Activated CD8-positive, alpha-beta memory T cell treated with anti-CD3 and anti-CD28 coated beads, Interleukin-2, amount 50 U/mL, for 48 hours (primary cell): Measurements from ENCODE around the gene SYT1.

ENCODE experiments used
- DNase-seq: peaks from one replicate; pipeline ENCODE4 v3.0.0-alpha.2; 2020

The SYT1 gene

DNA sequence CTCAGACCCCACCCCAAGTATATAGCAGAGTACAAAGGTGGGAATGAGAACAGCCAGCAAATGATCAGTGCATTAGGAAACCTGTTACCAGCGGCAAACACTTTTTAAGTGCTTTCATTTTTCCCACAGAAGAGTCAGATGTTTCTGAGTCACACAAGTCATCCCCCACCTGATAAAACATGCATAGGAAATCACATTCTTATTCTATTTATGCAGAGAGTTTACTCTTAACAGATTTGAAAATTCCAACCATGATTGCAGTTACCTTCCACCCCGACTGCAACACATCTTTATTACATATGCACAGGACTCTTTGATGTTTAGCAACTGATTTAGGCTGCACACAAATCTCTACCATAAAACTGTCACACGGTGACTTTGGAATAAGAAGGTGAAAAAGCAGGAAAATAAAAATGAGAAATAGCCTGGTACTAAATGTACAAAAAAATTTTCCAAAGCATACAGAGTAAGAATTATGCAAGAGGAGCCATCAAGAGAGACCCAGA lies 589.8 kb downstream of the SYT1 start:
- no peak for DNase-seq

DNA sequence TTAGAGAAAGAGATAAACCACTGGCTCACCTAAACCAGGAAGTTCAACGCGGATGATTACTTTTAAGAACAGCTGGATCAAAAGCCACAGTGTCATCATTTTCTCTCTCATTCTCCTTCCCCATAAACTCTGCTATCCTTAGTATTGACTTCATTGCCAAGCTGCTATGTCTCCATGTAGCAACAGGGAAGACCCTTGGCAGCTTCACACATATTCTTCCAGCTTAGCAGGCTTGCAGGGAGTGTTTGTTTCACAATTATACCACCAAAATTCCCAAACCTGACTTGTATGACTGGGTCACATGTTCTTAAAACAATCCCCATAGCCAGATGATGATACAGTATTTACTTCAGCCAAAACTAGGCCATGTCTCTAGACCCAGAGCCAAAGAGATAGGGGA lies 590.7 kb downstream of the SYT1 start:
- DNase-seq, result no peak

DNA sequence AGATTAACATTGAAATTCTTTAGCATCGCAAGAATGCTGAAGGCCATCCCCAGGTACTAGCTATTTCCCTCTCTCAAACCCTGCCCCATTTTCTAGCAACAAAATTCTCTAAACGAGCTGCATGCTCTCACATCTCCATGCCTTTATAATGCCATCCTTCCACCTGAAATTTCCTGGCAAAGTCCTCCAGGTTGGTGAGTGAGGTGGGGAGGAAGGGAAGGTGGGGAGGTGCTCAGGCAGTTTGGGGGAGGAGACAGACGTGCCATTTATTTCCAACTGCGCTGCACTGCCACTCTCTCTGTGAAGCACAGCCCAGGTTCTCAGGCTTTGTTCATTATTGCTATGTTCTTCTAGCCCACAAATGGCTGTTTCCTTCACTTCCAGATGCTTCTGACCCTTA lies 617.7 kb downstream of the SYT1 start:
- DNase-seq, result no peak

DNA sequence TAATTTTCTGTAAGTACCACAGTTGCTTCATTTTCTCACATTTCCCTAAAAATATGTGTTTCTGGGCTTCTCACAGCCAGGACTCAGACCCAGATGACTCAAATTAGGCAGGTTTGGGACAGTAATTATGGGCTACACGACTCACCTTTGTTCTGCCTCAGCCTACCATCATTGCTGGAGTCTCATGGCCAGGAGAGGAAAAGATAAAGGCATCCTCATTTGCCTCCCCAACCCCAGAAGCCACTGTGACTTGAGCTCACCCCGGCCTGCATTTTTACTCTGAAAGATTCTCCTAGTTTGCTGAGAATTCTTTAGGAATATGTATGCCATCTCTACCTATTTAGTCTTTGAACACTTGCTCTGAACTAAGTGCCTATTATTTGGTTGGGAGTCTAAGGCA lies 618.3 kb downstream of the SYT1 start:
- no peak for DNase-seq

DNA sequence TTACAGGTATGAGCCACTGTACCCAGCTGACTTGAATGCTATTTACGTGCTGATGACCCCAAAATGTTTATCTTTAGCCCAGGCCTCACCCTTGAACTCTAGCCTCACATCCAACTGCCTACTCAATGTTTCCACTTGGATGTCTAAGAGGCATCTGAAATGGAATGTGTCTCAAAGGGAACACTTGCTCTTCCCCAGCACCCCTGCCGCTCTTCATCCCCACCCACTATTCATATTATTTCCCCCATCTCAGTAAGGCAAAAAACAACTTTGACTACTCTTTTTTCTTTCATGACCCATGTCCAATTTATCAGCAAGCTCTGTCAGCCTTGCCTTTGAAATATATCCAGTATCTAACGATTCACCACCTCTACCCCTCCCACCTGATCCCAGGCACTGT lies 621.6 kb downstream of the SYT1 start:
- no peak for DNase-seq

DNA sequence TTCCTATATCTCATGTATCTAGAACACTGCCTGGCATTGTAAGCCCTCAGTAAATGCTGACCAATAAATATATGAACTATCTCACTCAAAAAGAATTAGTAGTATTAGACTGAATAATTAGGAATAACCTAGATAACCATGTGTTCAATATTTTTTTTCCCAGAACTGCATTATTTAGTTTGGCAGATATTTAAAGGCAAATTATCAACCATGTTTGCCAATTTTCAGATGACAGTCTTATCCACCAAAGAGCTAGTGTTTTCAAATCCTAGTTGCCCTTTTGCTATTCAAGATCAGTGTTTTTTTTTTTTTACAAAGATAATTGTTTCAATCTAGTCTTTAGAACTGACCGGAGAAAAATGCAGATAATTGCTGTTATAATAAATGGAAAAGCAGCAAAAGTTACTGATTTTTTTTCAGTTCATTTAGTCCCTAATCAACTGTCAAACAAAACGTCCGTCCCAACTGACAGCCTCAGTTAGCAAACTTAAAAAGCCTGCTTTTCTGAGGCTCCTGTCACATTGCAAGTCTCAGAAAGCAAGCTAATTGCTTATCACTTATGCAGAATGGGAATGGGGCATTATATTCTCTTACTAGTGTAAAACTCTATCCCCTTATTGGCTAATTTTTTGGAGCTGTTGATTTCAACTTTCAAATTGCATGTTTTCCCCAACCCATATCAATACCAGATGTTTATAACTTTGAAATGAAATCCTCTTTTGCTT lies 623.0 kb downstream of the SYT1 start:
- DNase-seq, result no peak
